Measurements from ENCODE around the gene PGP.

PGP gene

GRCh38 chr16:2213817-2214718, 572 bp downstream of the PGP start:
- TF ChIP-seq EZH2phosphoT487 (IDR thresholded peaks at IDR 0.05; ENCODE audit: low read length), result no peak
- TF ChIP-seq CTCF (IDR thresholded peaks at IDR 0.05; ENCODE audit: low read length), result no peak
- TF ChIP-seq EZH2 (optimal IDR thresholded peaks at IDR 0.05; ENCODE audit: low read depth, low read length), result no peak
- peaks cover 7% of the 10 kb centered on the region for H3K4me1 ChIP-seq (ENCODE audit: low read length)

GRCh38 chr16:2212362-2213324, 2.0 kb downstream of the PGP start:
- Histone ChIP-seq H3K4me2 (ENCODE audit: low read depth, low read length) (peak overlapping the region; percentile 95), H3K79me2 (ENCODE audit: low read length) (peaks cover 23% of the 10 kb centered on the region), H3K4me3 (ENCODE audit: low read length) (peak overlapping the region; percentile 73), H3K36me3 (replicated peaks; ENCODE audit: insufficient read depth, low read length) (no peaks in the 10 kb centered on the region; the same call in 1 of the 2 replicates), H3K27ac (ENCODE audit: low read length) (no peak overlapping the region), H3K4me1 (ENCODE audit: low read length) (peaks cover 7% of the 10 kb centered on the region), H4K20me1 (ENCODE audit: insufficient read depth, low read length) (no peaks in the 10 kb centered on the region), H3K9me2 (replicated peaks; ENCODE audit: insufficient read depth, low read length) (no peaks in the 10 kb centered on the region), H2AFZ (ENCODE audit: low read length) (no peak overlapping the region), H3F3A (ENCODE audit: insufficient read depth, low read length) (no peaks in the 10 kb centered on the region; the same call in 1 of the 2 replicates), H3K9ac (ENCODE audit: low read length) (peak overlapping the region; percentile 58; the same call in 1 of the 2 replicates), H3K9me3 (replicated peaks; ENCODE audit: insufficient read depth, low read length) (no peaks in the 10 kb centered on the region), H3K27me3 (replicated peaks; ENCODE audit: insufficient read depth, low read length) (no peaks in the 10 kb centered on the region)
- TF ChIP-seq EZH2 (optimal IDR thresholded peaks at IDR 0.05; ENCODE audit: low read depth, low read length) (no peak), CTCF (IDR thresholded peaks at IDR 0.05; ENCODE audit: low read length) (no peak), EZH2phosphoT487 (IDR thresholded peaks at IDR 0.05; ENCODE audit: low read length) (no peak)
- no peak for DNase-seq

More at GRCh38 chr16:2213817-2214718, 572 bp downstream of the PGP start:
- DNase-seq, result no peak
- Histone ChIP-seq H3K79me2 (ENCODE audit: low read length) (peaks cover 17% of the 10 kb centered on the region), H3K27ac (ENCODE audit: low read length) (no peak overlapping the region), H3K9me2 (replicated peaks; ENCODE audit: insufficient read depth, low read length) (no peaks in the 10 kb centered on the region), H3K4me2 (ENCODE audit: low read depth, low read length) (peak overlapping the region; percentile 95), H4K20me1 (ENCODE audit: insufficient read depth, low read length) (no peaks in the 10 kb centered on the region), H3K9me3 (replicated peaks; ENCODE audit: insufficient read depth, low read length) (no peaks in the 10 kb centered on the region), H3F3A (ENCODE audit: insufficient read depth, low read length) (no peaks in the 10 kb centered on the region; the same call in 1 of the 2 replicates), H3K36me3 (replicated peaks; ENCODE audit: insufficient read depth, low read length) (no peaks in the 10 kb centered on the region), H3K9ac (ENCODE audit: low read length) (peak overlapping the region; percentile 68), H2AFZ (ENCODE audit: low read length) (no peak overlapping the region), H3K4me3 (ENCODE audit: low read length) (peak overlapping the region; percentile 73), H3K27me3 (replicated peaks; ENCODE audit: insufficient read depth, low read length) (no peaks in the 10 kb centered on the region)

- TF ChIP-seq EZH2 (optimal IDR thresholded peaks at IDR 0.05; ENCODE audit: low read depth, low read length) (no peak), CTCF (IDR thresholded peaks at IDR 0.05; ENCODE audit: low read length) (no peak), EZH2phosphoT487 (IDR thresholded peaks at IDR 0.05; ENCODE audit: low read length) (no peak)
- H3K9me3 ChIP-seq (replicated peaks; ENCODE audit: insufficient read depth, low read length), result no peaks in the 10 kb centered on the region
- no peaks in the 10 kb centered on the region for H3K27me3 ChIP-seq (replicated peaks; ENCODE audit: insufficient read depth, low read length)
- no peaks in the 10 kb centered on the region for H4K20me1 ChIP-seq (ENCODE audit: insufficient read depth, low read length)
- no peak overlapping the region for H2AFZ ChIP-seq (ENCODE audit: low read length)
- no peaks in the 10 kb centered on the region; the same call in 1 of the 2 replicates for H3K36me3 ChIP-seq (replicated peaks; ENCODE audit: insufficient read depth, low read length)
- H3K4me1 ChIP-seq (ENCODE audit: low read length), result peaks cover 7% of the 10 kb centered on the region
- peaks cover 30% of the 10 kb centered on the region for H3K79me2 ChIP-seq (ENCODE audit: low read length)
- no peak overlapping the region for H3K9ac ChIP-seq (ENCODE audit: low read length)
- DNase-seq, result no peak
- no peaks in the 10 kb centered on the region; the same call in 1 of the 2 replicates for H3F3A ChIP-seq (ENCODE audit: insufficient read depth, low read length)
- H3K27ac ChIP-seq (ENCODE audit: low read length), result no peak overlapping the region
- no peak overlapping the region for H3K4me3 ChIP-seq (ENCODE audit: low read length)
- no peak overlapping the region for H3K4me2 ChIP-seq (ENCODE audit: low read depth, low read length)
- no peaks in the 10 kb centered on the region for H3K9me2 ChIP-seq (replicated peaks; ENCODE audit: insufficient read depth, low read length)
These were observed 2.7 kb downstream of the PGP start for GRCh38 chr16:2211923-2212347.

Measured in MM.1S (cell line).